HG03378 (cell line): ENCODE results near the gene PTPRD.

Source experiments
- ATAC-seq: cut with Tn5 transposase; IDR thresholded peaks from one replicate; pipeline ENCODE4 v1.9.1; 2021; ENCODE audit warnings: mild to moderate bottlenecking, moderate library complexity; ENCODE audit not compliant: unreplicated experiment

Gene PTPRD

GRCh38 chr9:9912459-9912858 lies 700.3 kb downstream of the PTPRD start:
- no peak for ATAC-seq

- no peak for ATAC-seq
These were observed 707.1 kb downstream of the PTPRD start for GRCh38 chr9:9905736-9906135.

- no peak for ATAC-seq
These were observed 708.8 kb downstream of the PTPRD start for GRCh38 chr9:9904041-9904440.

- no peak for ATAC-seq
These were observed 711.2 kb downstream of the PTPRD start for GRCh38 chr9:9901624-9902023.

GRCh38 chr9:9893837-9894236 lies 719.0 kb downstream of the PTPRD start:
- ATAC-seq, result no peak

- ATAC-seq, result no peak
These were observed 720.6 kb downstream of the PTPRD start for GRCh38 chr9:9892217-9892616.

- no peak for ATAC-seq
These were observed 731.1 kb downstream of the PTPRD start for GRCh38 chr9:9881692-9882091.

- no peak for ATAC-seq
These were observed 738.5 kb downstream of the PTPRD start for GRCh38 chr9:9874270-9874669.

- ATAC-seq, result no peak
These were observed 750.5 kb downstream of the PTPRD start for GRCh38 chr9:9862235-9862810.

- ATAC-seq, result no peak
These were observed 757.4 kb downstream of the PTPRD start for GRCh38 chr9:9855177-9856078.

GRCh38 chr9:9847750-9848149 lies 765.1 kb downstream of the PTPRD start:
- ATAC-seq, result no peak

GRCh38 chr9:9846557-9846956 lies 766.2 kb downstream of the PTPRD start:
- peak; percentile 83 for ATAC-seq

GRCh38 chr9:9820436-9820835 lies 792.4 kb downstream of the PTPRD start:
- no peak for ATAC-seq

GRCh38 chr9:9819886-9820285 lies 792.9 kb downstream of the PTPRD start:
- no peak for ATAC-seq

- ATAC-seq, result no peak
These were observed 795.6 kb downstream of the PTPRD start for GRCh38 chr9:9817176-9817575.

GRCh38 chr9:9804109-9804508 lies 808.7 kb downstream of the PTPRD start:
- no peak for ATAC-seq

- ATAC-seq, result no peak
These were observed 813.5 kb downstream of the PTPRD start for GRCh38 chr9:9799287-9799686.

- no peak for ATAC-seq
These were observed 820.5 kb downstream of the PTPRD start for GRCh38 chr9:9792144-9792857.

GRCh38 chr9:9791611-9792010 lies 821.2 kb downstream of the PTPRD start:
- ATAC-seq, result no peak

- ATAC-seq, result peak; percentile 63
These were observed 822.5 kb downstream of the PTPRD start for GRCh38 chr9:9790216-9790872.

- ATAC-seq, result no peak
These were observed 829.1 kb downstream of the PTPRD start for GRCh38 chr9:9783711-9784110.
